BJ (cell line): ENCODE results near the gene RAET1L. TPM values are rescaled to one million over a fixed set of nuclear protein-coding genes. Genes with fewer than 3 reads are reported as not detected.
"Not testable (repeated sequence)": the region's sequence is repeated elsewhere in the genome, so short reads cannot be mapped to it uniquely, and the experiment has no call there.

Source experiments
- CTCF ChIA-PET: fragments of 350-600 bp; formaldehyde crosslinking; extraction: SDS; loops from one replicate; lab custom pipeline; 2021; ENCODE audit warnings: antibody characterized with exemption, inconsistent platforms; lab: Yijun Ruan, JAX
- POLR2A ChIA-PET: fragments of 300-600 bp; sonication (Branson Sonifier 250); formaldehyde crosslinking; extraction: SDS; loops from one replicate; lab custom pipeline; 2021; ENCODE audit warnings: antibody characterized with exemption; lab: Charles Lee
- DNase-seq: peaks from one replicate; pipeline ENCODE4 v3.0.0-alpha.2; 2011; ENCODE audit warnings: low read depth
- H3K27me3 ChIP-seq: 2 replicates; pipeline ENCODE4 v1.6.0; 2011; ENCODE audit warnings: low read length; ENCODE audit not compliant: control insufficient read depth, insufficient read depth
- H3K36me3 ChIP-seq: 2 replicates; pipeline ENCODE4 v1.5.1; 2011; ENCODE audit warnings: low read length; ENCODE audit not compliant: control insufficient read depth, insufficient read depth
- H3K4me3 ChIP-seq: 2 replicates; pipeline ENCODE4 v1.5.1; 2011; ENCODE audit warnings: low read depth, mild to moderate bottlenecking, control low read depth, low read length
- CTCF ChIP-seq: IDR thresholded peaks from 2 replicates; pipeline ENCODE4 v1.5.1; 2011; ENCODE audit warnings: low read depth, mild to moderate bottlenecking, control low read depth, inconsistent platforms, low read length, moderate library complexity; ENCODE audit not compliant: insufficient read depth
- polyA plus RNA-seq: library from polyadenylated mRNA; depleted of rRNA; stranded (reverse); fragments of >200 nt; gene quantifications from 2 replicates; pipeline ENCODE4 v1.2.3, GENCODE V29; 2011

RAET1L gene
- polyA plus RNA-seq, 1 experiment = not detected

DNA sequence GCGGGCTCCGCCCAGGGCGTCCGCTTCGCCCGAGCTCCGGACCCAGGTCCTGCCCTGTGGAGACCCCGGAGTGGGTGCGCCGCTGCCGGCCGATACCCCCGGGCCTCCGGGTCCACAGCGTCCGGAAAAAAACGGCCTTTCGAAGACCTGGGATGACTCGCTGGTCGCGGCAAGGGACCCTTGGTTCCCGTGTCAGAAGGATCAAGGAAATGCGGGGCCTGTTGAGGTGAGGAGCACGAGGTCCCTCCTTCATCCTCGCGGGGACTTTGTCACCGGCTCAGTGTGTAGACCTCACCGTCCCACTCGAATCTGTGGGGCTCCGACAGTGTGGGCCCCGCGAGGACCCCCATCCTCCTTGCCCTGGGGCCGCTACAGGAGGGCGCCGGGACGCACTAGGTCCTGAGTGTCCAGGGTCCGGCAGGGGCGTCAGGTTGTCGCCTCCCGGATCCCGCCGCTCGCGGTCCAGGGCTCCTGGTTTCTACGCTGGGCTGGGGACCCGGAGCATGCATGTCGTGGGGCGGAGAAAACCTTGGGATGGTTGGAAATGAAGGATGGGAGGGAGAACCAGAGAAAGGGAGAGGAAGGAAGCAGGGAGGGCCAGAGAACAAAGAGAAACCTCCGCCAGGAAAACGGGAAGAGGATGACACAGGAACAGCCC lies 10.6 kb downstream of the RAET1L start:
- CTCF ChIA-PET, DNase-seq, H3K36me3 ChIP-seq, POLR2A ChIA-PET, H3K4me3 ChIP-seq: not testable (repeated sequence)
- peaks cover 33% of the 10 kb centered on the region for H3K27me3 ChIP-seq

- peaks cover 30% of the 10 kb centered on the region for H3K27me3 ChIP-seq
- POLR2A ChIA-PET, H3K36me3 ChIP-seq, DNase-seq, H3K4me3 ChIP-seq, CTCF ChIA-PET: not testable (repeated sequence)
Observed at GRCh38 chr6:150013785-150014622, 11.3 kb downstream of the RAET1L start.

- CTCF ChIA-PET = interaction anchor here (1.2 kb wide), 1 partner anchor 88 kb away, joined by 3 read pairs; no protein-coding TSS in a partner anchor
- H3K36me3 ChIP-seq, H3K4me3 ChIP-seq, DNase-seq, POLR2A ChIA-PET: not testable (repeated sequence)
- peaks cover 36% of the 10 kb centered on the region for H3K27me3 ChIP-seq
Observed at GRCh38 chr6:150012846-150013784, 12.2 kb downstream of the RAET1L start.

DNA sequence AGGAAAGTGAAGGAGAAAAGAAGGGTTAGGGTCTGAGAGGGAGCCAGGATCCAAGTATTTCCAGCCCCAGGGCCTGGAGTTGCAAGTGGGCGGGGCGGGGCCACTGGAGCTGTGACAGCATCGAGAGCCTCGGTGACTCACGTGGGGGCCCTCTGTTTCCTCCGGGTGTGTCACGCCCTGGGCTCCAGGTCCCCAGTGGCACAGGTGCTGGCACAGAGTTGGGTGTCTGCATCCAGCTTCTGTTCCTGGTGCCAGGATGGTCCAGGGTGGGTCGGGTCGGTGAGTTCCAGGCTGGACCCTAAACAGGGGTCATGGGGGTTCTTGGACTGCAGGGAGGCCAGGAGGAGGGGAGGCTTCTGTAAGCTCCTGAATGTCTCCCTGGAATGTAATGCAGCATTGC lies 16.7 kb downstream of the RAET1L start:
- no peak for TF ChIP-seq CTCF
- Histone ChIP-seq H3K36me3 (no peaks in the 10 kb centered on the region), H3K4me3 (no peak overlapping the region), H3K27me3 (peaks cover 23% of the 10 kb centered on the region)
- CTCF ChIA-PET = interaction anchor here (1.4 to 2.2 kb wide), 3 partner anchors 8 to 83 kb away, joined by 5 to 7 read pairs (median 6); no protein-coding TSS in a partner anchor
- POLR2A ChIA-PET = no interaction called here
- DNase-seq = no peak

- H3K27me3 ChIP-seq = peaks cover 16% of the 10 kb centered on the region
- H3K4me3 ChIP-seq = no peak overlapping the region
- POLR2A ChIA-PET = no interaction called here
- no peaks in the 10 kb centered on the region for H3K36me3 ChIP-seq
- CTCF ChIA-PET = interaction anchor here (0.6 to 2.2 kb wide), 9 partner anchors 10 to 575 kb away, joined by 3 to 6 read pairs (median 3); no protein-coding TSS in a partner anchor
- DNase-seq = no peak
- TF ChIP-seq CTCF = peak; percentile 62
Observed at GRCh38 chr6:150006961-150007464, 18.3 kb downstream of the RAET1L start.
